Prostate gland (tissue), 2 donors: Measurements from ENCODE around the gene DGKZ. TPM values are rescaled to one million over a fixed set of nuclear protein-coding genes. Genes with fewer than 3 reads are reported as not detected.

Experiments used
- DNase-seq: peaks from one replicate; pipeline ENCODE4 v3.0.0-alpha.2; 2019; ENCODE audit warnings: low spot score
- H3K27ac ChIP-seq, 2 donors: fragments of 200-600 bp; sonication (generic); 2 replicates each; pipeline ENCODE4 v1.5.1; 2017 to 2019
- H3K27me3 ChIP-seq: fragments of 200-600 bp; sonication (generic); replicated peaks from 2 replicates; pipeline ENCODE4 v1.5.1; 2019; ENCODE audit not compliant: insufficient read depth
- H3K36me3 ChIP-seq, 2 donors: fragments of 200-600 bp; sonication (generic); 1 replicate in 1 of 2; 2 replicates in 1 of 2; pipeline versions ENCODE4 v1.5.1 to v1.8.1; 2017 to 2019
- H3K4me1 ChIP-seq: fragments of 200-600 bp; sonication (generic); replicated peaks from 2 replicates; pipeline ENCODE4 v1.5.1; 2019
- H3K4me3 ChIP-seq, 2 donors: fragments of 200-600 bp; sonication (generic); 2 replicates each; pipeline ENCODE4 v1.5.1; 2017 to 2019
- H3K9me3 ChIP-seq: fragments of 200-600 bp; sonication (generic); 2 replicates; pipeline ENCODE4 v1.5.1; 2017
- POLR2A ChIP-seq: fragments of 450-650 bp; IDR thresholded peaks from one replicate; pipeline ENCODE4 v1.6.1; 2016; ENCODE audit warnings: antibody characterized with exemption, mild to moderate bottlenecking
- POLR2AphosphoS5 ChIP-seq: sonication (generic); formaldehyde crosslinking; IDR thresholded peaks from one replicate; pipeline ENCODE4 v1.6.1; 2017; ENCODE audit warnings: antibody characterized with exemption
- WGBS: methylation state at CpG from one replicate; pipeline ENCODE4 v1.1.5; 2018; 5-methylcytosine and 5-hydroxymethylcytosine counted together
- intact Hi-C: fragments of 100-400 bp; cut with DNase I; formaldehyde crosslinking; loops from one replicate; pipeline ENCODE4 v1.14.2; 2022
- microRNA-seq: library from miRNA; unstranded; fragments of <30 nt; microRNA quantifications from one replicate; pipeline ENCODE4, GENCODE V29; 2016
- small RNA-seq, 2 donors: library from RNA; depleted of rRNA; stranded (forward); fragments of <200 nt; gene quantifications; one replicate each; pipeline ENCODE3, GENCODE V24; 2016
- total RNA-seq, 2 donors: library from RNA; depleted of rRNA; stranded (reverse); fragments of >200 nt; gene quantifications; one replicate each; pipeline ENCODE4 v1.1.0, GENCODE V29; 2016
- TF ChIP-seq, protein P1 (sequence below), 4 experiments: fragments of 200-600 bp in 2 of 4; fragments of 450-650 bp in 2 of 4; sonication (generic) in 2 of 4; IDR thresholded peaks; 1 replicate in 3 of 4; 2 replicates in 1 of 4; pipeline ENCODE4 v1.5.1; 2016 to 2019; ENCODE audit warnings: antibody characterized with exemption in 4 of 4, mild to moderate bottlenecking in 2 of 4, moderate library complexity in 2 of 4

The DGKZ gene
- total RNA-seq, 2 donors from 2014 or later, result 53.6 to 95.0 TPM

DNA sequence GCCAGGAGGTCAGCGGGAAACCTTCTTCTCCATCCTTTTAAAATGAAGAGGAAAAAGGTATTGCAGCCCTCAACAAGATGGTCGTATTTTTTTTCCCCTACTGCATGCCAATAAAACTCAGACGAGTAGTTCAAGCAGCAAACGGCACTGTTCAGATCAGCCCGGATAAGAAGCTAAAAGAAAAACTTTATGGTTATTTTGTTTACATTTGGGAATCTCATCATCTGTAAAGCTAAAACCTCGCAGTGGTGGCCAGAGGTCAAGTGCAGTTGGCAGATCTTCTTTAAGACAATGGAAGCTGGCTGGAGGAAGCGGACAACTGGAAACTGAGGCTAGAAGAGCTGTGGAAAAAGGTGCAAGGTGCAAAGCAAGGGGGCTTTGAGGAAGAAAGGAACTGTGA lies 75.3 kb downstream of the DGKZ start:
- Histone ChIP-seq H3K36me3 (no peaks in the 10 kb centered on the region), H3K27ac (no peak overlapping the region), H3K4me3 (no peak overlapping the region), H3K4me1 (no peaks in the 10 kb centered on the region), H3K9me3 (no peaks in the 10 kb centered on the region), H3K27me3 (no peaks in the 10 kb centered on the region)
- intact Hi-C loops, result no loop called here
- TF ChIP-seq, protein P1, sequence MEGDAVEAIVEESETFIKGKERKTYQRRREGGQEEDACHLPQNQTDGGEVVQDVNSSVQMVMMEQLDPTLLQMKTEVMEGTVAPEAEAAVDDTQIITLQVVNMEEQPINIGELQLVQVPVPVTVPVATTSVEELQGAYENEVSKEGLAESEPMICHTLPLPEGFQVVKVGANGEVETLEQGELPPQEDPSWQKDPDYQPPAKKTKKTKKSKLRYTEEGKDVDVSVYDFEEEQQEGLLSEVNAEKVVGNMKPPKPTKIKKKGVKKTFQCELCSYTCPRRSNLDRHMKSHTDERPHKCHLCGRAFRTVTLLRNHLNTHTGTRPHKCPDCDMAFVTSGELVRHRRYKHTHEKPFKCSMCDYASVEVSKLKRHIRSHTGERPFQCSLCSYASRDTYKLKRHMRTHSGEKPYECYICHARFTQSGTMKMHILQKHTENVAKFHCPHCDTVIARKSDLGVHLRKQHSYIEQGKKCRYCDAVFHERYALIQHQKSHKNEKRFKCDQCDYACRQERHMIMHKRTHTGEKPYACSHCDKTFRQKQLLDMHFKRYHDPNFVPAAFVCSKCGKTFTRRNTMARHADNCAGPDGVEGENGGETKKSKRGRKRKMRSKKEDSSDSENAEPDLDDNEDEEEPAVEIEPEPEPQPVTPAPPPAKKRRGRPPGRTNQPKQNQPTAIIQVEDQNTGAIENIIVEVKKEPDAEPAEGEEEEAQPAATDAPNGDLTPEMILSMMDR (IDR thresholded peaks at IDR 0.05), result no peak
- TF ChIP-seq POLR2A (no peak), POLR2AphosphoS5 (no peak)
- WGBS, result 23% methylated on average over 7 of the region's 7 CpGs
- DNase-seq, result no peak

DNA sequence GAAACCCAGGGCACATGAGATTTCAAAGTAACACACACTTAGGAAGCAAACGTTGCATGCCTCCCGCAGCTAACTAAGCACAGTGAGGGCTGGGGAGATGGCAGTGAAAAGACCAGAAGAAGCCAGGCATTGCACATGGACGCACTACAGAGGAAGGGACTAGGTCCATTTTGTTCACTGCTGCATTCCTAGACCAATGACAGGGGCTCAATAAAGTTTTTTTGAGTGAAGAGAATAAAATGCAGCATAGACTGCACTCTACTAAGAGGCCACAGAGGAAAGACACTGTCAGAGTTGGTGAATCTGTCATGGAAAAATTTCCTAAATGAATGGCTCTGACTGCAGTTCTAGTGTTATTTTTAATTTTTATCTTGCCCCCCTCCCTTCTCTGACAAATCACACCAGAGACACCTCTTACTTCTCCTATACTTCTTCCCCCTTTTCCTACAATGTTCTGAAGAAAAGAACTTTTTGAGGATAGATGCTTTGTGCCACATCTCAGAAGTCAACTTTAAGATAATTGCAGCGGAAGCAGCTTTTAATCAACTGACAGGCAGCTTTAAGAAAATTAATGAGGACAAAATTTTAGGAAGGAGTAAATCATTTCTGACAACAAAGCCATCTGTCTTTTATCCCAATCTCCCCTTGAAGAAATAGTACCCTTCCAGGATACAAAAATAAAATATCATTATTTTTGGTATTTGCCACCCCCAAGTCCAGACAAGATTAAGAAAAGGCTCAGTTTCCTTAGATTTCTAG lies 79.1 kb downstream of the DGKZ start:
- DNase-seq, result no peak
- 81% methylated on average over 4 of the region's 4 CpGs for WGBS
- intact Hi-C loops, result no loop called here
- Histone ChIP-seq H3K27me3 (no peaks in the 10 kb centered on the region), H3K9me3 (no peaks in the 10 kb centered on the region), H3K27ac (no peak overlapping the region), H3K36me3 (no peaks in the 10 kb centered on the region), H3K4me3 (no peak overlapping the region), H3K4me1 (no peaks in the 10 kb centered on the region)
- TF ChIP-seq POLR2A, result no peak
- no peak for TF ChIP-seq POLR2AphosphoS5
- TF ChIP-seq, protein P1 (IDR thresholded peaks at IDR 0.05), result no peak

DNA sequence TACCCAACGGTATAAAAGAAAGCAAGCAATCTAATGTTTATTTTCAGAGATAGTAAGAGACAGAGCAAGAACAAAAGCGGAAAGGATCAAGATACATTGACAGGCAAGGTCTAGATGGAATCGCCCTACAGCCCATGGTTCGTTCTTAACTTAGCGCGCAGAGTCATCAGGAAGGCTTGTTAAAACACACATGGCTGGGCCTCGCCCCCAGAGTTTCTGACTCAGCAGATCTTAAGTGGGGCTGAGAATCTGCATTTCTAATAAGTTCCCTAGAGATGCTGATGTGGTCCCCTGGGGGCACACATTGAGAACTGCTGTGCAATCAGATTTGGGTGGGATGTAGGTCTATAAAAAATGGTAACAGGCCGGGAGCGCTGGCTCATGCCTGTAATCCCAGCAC lies 80.1 kb downstream of the DGKZ start:
- Histone ChIP-seq H3K27ac (no peak overlapping the region), H3K36me3 (no peaks in the 10 kb centered on the region), H3K9me3 (no peaks in the 10 kb centered on the region), H3K27me3 (no peaks in the 10 kb centered on the region), H3K4me1 (no peaks in the 10 kb centered on the region), H3K4me3 (no peak overlapping the region)
- TF ChIP-seq POLR2A (no peak), POLR2AphosphoS5 (no peak)
- 92% methylated on average over 9 of the region's 9 CpGs for WGBS
- no peak for DNase-seq
- intact Hi-C loops, result no loop called here

DNA sequence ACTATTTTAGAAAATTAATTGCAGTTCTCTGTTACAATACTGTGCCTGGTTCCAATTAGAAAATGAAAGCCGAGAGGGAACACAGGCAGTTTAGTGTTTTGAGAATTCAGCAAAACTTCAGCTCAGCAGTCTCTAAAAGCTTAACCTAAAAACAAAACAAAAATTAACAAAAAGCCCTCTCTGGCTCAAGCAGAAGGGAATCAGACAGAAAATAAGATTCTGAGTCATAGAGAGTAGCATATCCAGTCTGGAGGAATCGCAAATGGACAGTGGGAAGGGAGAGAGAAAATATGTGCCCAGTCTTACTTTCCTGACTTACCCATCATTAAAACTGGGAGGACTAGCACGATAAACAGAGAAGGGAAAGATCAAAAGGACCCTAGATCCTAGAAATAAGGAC lies 82.5 kb downstream of the DGKZ start:
- no peak overlapping the region for H3K4me3 ChIP-seq
- intact Hi-C loops, result no loop called here
- H3K4me1 ChIP-seq, result no peaks in the 10 kb centered on the region
- no peaks in the 10 kb centered on the region for H3K27me3 ChIP-seq
- no peak overlapping the region for H3K27ac ChIP-seq
- H3K9me3 ChIP-seq, result no peaks in the 10 kb centered on the region
- TF ChIP-seq POLR2A, result no peak
- TF ChIP-seq POLR2AphosphoS5, result no peak
- TF ChIP-seq, protein P1 (IDR thresholded peaks at IDR 0.05), result no peak
- no peak for DNase-seq
- WGBS, result 83% methylated on average over 3 of the region's 3 CpGs
- H3K36me3 ChIP-seq, result peaks cover 0 to 8% of the 10 kb centered on the region in 2 donors

Small RNA genes lying within 50 kb of the gene (microRNA-seq; reads per million reads assigned to microRNA genes)
- 0.25 reads per million for gene MIR4688

Small RNA genes lying within 50 kb of the gene (small RNA-seq; reads per million reads assigned to genes)
- 0 to 0.19 reads per million in 2 donors for gene MIR4688

Other genes starting within 250 kb of the DGKZ start
- gene PHF21A, start 226.0 kb upstream of the DGKZ start, total RNA-seq, result 10 to 100 TPM; 24.7 to 48.0 TPM
- 10 to 100 TPM; 41.0 to 47.0 TPM for gene CREB3L1, start 69.8 kb upstream of the DGKZ start, total RNA-seq
- gene MDK, start 34.2 kb downstream of the DGKZ start, total RNA-seq, result 100 to 1,000 TPM in 1 of 2 donors, 10 to 100 TPM in 1; 71.6 to 164 TPM
- gene CHRM4, start 44.3 kb downstream of the DGKZ start, total RNA-seq, result 1 to 10 TPM in 1 of 2 donors, not detected in 1; 2.8 TPM
- gene AMBRA1, start 246.6 kb downstream of the DGKZ start, total RNA-seq, result 10 to 100 TPM; 56.2 to 60.7 TPM